ENCODE results near the gene SLC35G6. TPM values are rescaled to one million over a fixed set of nuclear protein-coding genes. Genes with fewer than 3 reads are reported as not detected.

Gene SLC35G6
- total RNA-seq, 1 experiment from 2014 or later: not detected

DNA sequence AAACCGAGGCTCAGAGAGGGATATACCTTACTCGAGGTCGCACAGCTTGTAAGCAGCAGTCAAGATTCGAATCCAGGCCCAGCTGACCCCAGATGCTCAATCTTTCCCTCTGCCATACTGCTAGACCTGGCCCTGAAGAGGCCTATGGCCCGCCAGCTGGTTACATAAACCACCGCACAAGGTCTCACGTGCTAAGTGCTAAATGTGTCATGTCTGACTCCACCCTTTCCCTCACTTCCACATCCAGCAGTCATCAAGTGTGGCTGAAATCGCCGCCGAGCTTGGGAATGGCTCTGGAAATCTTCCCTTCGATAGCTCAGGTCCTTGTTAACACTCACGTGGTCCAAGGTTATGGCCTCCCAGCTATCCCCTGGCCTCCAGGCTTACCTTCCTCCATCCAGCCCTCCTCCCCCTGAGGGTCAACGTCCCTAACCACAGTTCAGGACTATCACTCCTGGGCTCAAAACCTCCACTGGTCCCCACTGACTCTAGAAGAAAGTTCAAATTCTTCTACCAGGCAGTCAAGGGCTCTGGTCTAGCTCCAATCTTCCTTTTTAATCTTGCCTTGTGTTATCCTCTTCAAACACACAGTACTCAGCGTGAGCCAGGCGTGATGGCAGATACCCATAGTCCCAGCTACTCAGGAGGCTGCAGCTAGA is 5.4 kb upstream of the SLC35G6 start:
- Histone ChIP-seq H3K9ac (ENCODE audit: low read length) (no peak overlapping the region), H4K20me1 (ENCODE audit: low read length) (no peaks in the 10 kb centered on the region), H3K36me3 (ENCODE audit: low read depth, low read length) (no peaks in the 10 kb centered on the region), H3F3A (ENCODE audit: low read length, unreplicated experiment) (no peaks in the 10 kb centered on the region), H3K9me2 (replicated peaks; ENCODE audit: low read length) (no peaks in the 10 kb centered on the region), H3K27me3 (ENCODE audit: low read length) (no peaks in the 10 kb centered on the region), H3K27ac (ENCODE audit: low read length) (peak overlapping the region; percentile 62), H3K79me2 (ENCODE audit: low read length) (peaks cover 79% of the 10 kb centered on the region), H3K4me1 (ENCODE audit: insufficient read depth, low read length) (peaks cover 33% of the 10 kb centered on the region), H3K4me3 (ENCODE audit: low read length) (no peak overlapping the region), H3K4me2 (ENCODE audit: low read length) (peak overlapping the region; percentile 91), H3K9me3 (ENCODE audit: low read length) (no peaks in the 10 kb centered on the region), H2AFZ (ENCODE audit: low read length) (no peak overlapping the region)
- intact Hi-C loops (cut with micrococcal nuclease): no loop called here
- TSS peak; percentile 11 for BruUV-seq (replicated peaks)
- CTCF ChIA-PET: interaction anchor here (0.8 kb wide), 1 partner anchor 32 kb away, joined by 3 read pairs; no protein-coding TSS in a partner anchor
- POLR2A ChIA-PET (ENCODE audit: unreplicated experiment): no interaction called here
- DNase-seq (no peak), ATAC-seq (no peak)
- TF ChIP-seq EZH2 (IDR thresholded peaks at IDR 0.05; ENCODE audit: low read length, unreplicated experiment): no peak

DNA sequence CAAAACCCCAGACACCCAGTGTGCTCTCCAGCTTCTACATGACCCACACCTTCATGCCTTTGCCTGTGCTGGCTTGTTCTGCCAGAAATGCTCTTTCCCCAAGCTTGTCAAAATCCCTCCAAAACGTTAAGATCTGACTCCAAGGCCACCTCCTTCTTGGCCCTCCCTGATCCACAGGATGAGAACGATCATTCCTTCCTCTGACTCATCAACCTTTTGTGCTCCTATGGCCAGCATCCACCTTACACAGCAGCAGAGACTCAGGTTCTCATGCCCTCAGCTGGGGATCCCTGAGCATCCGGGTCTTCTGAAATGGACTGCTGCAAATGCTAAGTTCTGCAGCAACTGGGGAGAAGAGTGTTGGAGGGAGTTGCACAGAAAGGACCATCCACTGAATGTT is 4.8 kb upstream of the SLC35G6 start:
- H3K9me2 ChIP-seq (replicated peaks; ENCODE audit: low read length): no peaks in the 10 kb centered on the region
- H3K27me3 ChIP-seq (ENCODE audit: low read length): no peaks in the 10 kb centered on the region
- H2AFZ ChIP-seq (ENCODE audit: low read length): no peak overlapping the region
- no peak overlapping the region for H3K4me3 ChIP-seq (ENCODE audit: low read length)
- BruUV-seq (replicated peaks): no TSS peak
- peaks cover 33% of the 10 kb centered on the region for H3K4me1 ChIP-seq (ENCODE audit: insufficient read depth, low read length)
- CTCF ChIA-PET: interaction anchor here (0.8 kb wide), 1 partner anchor 33 kb away, joined by 3 read pairs; no protein-coding TSS in a partner anchor
- H3K36me3 ChIP-seq (ENCODE audit: low read depth, low read length): no peaks in the 10 kb centered on the region
- H3K9ac ChIP-seq (ENCODE audit: low read length): no peak overlapping the region
- H3K27ac ChIP-seq (ENCODE audit: low read length): peak overlapping the region; percentile 62
- DNase-seq (peak; percentile 77), ATAC-seq (peak; percentile 55)
- H3F3A ChIP-seq (ENCODE audit: low read length, unreplicated experiment): no peaks in the 10 kb centered on the region
- no peaks in the 10 kb centered on the region for H3K9me3 ChIP-seq (ENCODE audit: low read length)
- peak overlapping the region; percentile 91 for H3K4me2 ChIP-seq (ENCODE audit: low read length)
- no peaks in the 10 kb centered on the region for H4K20me1 ChIP-seq (ENCODE audit: low read length)
- H3K79me2 ChIP-seq (ENCODE audit: low read length): peaks cover 73% of the 10 kb centered on the region
- POLR2A ChIA-PET (ENCODE audit: unreplicated experiment): no interaction called here
- TF ChIP-seq, protein P1, sequence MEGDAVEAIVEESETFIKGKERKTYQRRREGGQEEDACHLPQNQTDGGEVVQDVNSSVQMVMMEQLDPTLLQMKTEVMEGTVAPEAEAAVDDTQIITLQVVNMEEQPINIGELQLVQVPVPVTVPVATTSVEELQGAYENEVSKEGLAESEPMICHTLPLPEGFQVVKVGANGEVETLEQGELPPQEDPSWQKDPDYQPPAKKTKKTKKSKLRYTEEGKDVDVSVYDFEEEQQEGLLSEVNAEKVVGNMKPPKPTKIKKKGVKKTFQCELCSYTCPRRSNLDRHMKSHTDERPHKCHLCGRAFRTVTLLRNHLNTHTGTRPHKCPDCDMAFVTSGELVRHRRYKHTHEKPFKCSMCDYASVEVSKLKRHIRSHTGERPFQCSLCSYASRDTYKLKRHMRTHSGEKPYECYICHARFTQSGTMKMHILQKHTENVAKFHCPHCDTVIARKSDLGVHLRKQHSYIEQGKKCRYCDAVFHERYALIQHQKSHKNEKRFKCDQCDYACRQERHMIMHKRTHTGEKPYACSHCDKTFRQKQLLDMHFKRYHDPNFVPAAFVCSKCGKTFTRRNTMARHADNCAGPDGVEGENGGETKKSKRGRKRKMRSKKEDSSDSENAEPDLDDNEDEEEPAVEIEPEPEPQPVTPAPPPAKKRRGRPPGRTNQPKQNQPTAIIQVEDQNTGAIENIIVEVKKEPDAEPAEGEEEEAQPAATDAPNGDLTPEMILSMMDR (conservative IDR thresholded peaks at IDR 0.05; ENCODE audit: low read depth, low read length): no peak
- TF ChIP-seq EZH2phosphoT487 (IDR thresholded peaks at IDR 0.05; ENCODE audit: borderline replicate concordance, low read length) (no peak), EZH2 (IDR thresholded peaks at IDR 0.05; ENCODE audit: low read length, unreplicated experiment) (no peak)
- intact Hi-C loops (cut with micrococcal nuclease): no loop called here

DNA sequence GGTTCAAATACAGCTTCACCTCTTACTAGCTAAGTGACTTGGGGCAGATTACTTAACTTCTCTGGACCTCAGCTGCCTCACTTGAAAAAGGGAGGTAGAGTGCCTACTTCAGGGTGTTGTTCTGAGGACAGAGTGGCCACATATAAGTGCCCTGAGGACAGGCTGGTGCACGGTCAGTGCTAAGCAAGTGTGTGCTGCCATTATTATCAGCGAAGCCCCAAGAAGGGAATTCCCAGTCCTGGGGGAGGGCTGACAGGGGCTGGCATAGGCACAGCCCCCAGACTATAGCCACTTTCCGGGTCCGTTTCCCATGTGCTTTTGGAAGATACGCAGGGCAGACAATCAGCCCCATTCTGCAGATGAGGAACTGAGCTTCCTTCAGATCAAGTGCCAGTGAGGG is 4.3 kb upstream of the SLC35G6 start:
- Histone ChIP-seq H2AFZ (ENCODE audit: low read length) (no peak overlapping the region), H4K20me1 (ENCODE audit: low read length) (no peaks in the 10 kb centered on the region), H3K9me2 (replicated peaks; ENCODE audit: low read length) (no peaks in the 10 kb centered on the region), H3K27me3 (ENCODE audit: low read length) (no peaks in the 10 kb centered on the region), H3K36me3 (ENCODE audit: low read depth, low read length) (no peaks in the 10 kb centered on the region), H3K4me3 (ENCODE audit: low read length) (peak overlapping the region; percentile 79; the same call in 1 of the 2 replicates), H3F3A (ENCODE audit: low read length, unreplicated experiment) (no peaks in the 10 kb centered on the region), H3K9ac (ENCODE audit: low read length) (no peak overlapping the region), H3K4me1 (ENCODE audit: insufficient read depth, low read length) (peaks cover 33% of the 10 kb centered on the region), H3K4me2 (ENCODE audit: low read length) (peak overlapping the region; percentile 91), H3K27ac (ENCODE audit: low read length) (peak overlapping the region; percentile 62), H3K9me3 (ENCODE audit: low read length) (no peaks in the 10 kb centered on the region), H3K79me2 (ENCODE audit: low read length) (peaks cover 69% of the 10 kb centered on the region)
- BruUV-seq (replicated peaks): no TSS peak
- DNase-seq: no peak
- no peak for ATAC-seq
- ChIA-PET POLR2A (ENCODE audit: unreplicated experiment) (no interaction called here), CTCF (no interaction called here)
- TF ChIP-seq, protein P1 (conservative IDR thresholded peaks at IDR 0.05; ENCODE audit: low read depth, low read length): no peak
- TF ChIP-seq EZH2phosphoT487 (IDR thresholded peaks at IDR 0.05; ENCODE audit: borderline replicate concordance, low read length) (no peak), EZH2 (IDR thresholded peaks at IDR 0.05; ENCODE audit: low read length, unreplicated experiment) (no peak)
- intact Hi-C loops (cut with micrococcal nuclease): no loop called here
